CD4-positive, alpha-beta T cell treated with Interleukin-17A for 4 hours (primary cell): ENCODE measurements around the gene SLC23A3.

Experiments
- DNase-seq: peaks from one replicate; pipeline ENCODE4 v3.0.0-alpha.2; 2020; ENCODE audit warnings: mixed read lengths

SLC23A3 gene, protein sequence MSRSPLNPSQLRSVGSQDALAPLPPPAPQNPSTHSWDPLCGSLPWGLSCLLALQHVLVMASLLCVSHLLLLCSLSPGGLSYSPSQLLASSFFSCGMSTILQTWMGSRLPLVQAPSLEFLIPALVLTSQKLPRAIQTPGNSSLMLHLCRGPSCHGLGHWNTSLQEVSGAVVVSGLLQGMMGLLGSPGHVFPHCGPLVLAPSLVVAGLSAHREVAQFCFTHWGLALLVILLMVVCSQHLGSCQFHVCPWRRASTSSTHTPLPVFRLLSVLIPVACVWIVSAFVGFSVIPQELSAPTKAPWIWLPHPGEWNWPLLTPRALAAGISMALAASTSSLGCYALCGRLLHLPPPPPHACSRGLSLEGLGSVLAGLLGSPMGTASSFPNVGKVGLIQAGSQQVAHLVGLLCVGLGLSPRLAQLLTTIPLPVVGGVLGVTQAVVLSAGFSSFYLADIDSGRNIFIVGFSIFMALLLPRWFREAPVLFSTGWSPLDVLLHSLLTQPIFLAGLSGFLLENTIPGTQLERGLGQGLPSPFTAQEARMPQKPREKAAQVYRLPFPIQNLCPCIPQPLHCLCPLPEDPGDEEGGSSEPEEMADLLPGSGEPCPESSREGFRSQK

DNA sequence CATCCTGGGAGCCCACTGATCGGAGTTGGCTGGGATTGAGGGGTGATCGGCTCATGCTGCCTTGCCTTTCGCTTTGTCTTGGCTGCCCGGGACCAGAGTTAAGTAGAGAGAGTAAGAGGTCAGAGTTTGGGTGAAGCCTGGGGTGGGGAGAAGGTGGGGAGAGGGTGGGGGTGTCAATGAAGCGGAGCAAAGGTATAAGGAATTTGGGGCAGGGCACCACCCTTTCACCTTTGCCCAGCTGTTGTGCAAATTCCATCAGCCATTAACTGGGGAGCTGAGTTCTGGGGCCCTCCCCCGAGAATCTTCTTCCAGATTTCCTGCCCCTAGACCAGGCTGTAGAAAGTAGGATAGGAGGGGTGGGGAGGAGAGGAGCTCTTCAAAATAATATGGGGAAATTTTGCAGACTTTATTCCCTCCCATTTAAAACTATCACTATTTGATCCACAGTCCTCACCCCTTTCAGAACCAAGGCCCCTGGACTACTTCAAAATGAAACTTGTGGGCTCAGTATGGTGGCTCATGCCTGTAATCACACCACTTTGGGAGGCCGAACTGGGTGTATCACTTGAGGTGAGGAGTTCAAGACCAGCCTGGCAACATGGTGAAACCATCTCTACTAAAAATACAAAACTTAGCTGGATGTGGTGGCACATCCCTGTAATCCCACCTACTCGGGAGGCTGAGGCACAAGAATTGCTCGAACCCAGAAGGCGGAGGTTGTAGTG, at the start of gene SLC23A3:
TSS of gene SLC23A3 (minus strand) at position 100 of the 725 bp plus-strand sequence. CDS start at position 55, 45 bp downstream.
- no peak for DNase-seq

DNA sequence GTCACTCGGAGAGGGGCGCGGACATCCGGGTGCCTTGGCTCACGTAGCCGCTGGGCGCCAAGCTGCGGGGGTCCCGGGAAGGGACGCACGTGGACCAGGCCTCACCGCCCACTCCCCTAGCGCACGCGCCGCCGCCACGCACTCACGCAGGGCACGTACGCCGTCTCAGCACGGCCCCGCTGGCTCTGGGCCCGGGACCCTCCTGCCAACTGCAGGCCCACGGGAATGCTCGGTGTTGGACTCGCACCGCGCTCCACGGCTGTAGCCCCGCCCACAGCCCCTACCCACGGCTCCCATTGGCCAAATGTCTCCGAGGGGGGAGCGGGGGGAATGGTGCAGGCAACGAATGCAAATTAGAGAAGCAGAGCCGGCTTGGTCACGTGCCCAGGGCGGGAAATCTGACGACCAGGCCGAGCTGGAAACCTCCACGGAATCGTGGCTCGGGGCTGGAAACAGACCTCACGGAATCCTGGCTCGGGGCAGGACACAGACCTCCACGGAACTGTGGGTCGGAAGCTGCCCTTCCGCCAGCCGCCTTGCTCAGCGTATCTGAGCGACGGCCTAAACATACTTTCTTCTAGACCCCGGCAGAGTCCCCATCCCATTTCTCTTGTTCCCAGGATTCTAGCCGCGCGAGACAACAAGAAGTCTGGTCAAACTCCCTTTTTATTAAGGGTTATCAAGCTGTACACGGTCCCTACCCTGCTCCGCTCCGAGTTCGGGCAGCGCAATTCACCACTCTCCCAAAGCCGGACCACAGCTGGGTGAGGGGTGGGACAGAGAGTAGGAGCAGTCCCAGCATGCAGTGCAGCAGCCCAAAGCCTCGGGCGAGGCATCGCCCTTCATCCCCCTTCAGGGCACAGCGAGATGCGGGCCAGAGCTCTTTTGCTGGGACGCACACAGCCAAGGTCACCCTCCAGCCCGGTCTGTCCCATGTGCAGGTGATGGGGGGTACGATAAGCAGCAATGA, 49.2 kb upstream of the SLC23A3 start, which contains the start of gene ABCB6:
TSS of gene ABCB6 (minus strand) at position 227 of the 970 bp plus-strand sequence. CDS start 285 bp downstream, outside the sequence.
- peak; percentile 92 for DNase-seq

DNA sequence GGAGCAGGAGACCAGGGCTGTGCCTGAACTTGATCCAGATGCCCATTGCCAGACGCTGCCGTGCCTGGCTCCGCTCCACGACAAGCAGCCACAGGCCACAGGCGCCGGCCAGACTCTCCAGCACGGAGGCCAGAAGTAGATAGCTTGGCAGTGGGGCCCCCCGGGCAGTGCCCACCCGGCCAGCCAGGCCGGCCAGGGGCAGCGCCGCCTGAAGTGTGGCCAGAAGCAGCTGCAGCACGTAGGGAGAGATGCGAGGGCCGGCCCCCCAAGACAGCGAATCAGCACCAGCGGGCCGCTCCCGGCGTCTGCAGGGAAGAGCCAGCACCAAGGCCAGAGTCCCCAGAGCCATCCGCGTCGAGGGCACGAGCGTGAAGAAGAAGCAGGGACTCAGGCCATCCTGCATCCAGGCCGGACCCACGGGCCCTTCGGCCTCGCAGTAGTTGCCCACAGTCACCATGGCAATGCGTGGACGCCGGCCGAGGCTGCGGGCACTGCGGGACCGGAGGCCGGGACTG, 48.4 kb upstream of the SLC23A3 start:
- peak; percentile 40 for DNase-seq

DNA sequence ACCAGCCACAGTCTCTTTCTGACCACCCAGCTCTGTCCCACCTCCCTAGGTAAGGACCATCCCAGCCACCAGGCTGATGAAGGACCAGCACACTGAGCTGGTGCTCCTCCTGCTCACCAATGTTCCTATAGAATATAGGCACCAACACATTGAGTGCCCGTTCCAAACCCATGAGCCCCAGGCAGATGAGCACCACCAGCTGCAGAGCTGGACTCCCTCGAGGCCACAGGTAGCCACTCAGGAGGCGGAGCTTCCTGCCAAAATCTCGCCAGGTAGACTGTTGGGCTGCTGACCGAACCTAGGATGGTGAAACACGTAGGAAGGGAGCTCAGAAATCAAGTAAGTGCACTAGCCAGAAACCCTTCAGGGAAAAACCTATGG, 46.7 kb upstream of the SLC23A3 start:
- DNase-seq: no peak

DNA sequence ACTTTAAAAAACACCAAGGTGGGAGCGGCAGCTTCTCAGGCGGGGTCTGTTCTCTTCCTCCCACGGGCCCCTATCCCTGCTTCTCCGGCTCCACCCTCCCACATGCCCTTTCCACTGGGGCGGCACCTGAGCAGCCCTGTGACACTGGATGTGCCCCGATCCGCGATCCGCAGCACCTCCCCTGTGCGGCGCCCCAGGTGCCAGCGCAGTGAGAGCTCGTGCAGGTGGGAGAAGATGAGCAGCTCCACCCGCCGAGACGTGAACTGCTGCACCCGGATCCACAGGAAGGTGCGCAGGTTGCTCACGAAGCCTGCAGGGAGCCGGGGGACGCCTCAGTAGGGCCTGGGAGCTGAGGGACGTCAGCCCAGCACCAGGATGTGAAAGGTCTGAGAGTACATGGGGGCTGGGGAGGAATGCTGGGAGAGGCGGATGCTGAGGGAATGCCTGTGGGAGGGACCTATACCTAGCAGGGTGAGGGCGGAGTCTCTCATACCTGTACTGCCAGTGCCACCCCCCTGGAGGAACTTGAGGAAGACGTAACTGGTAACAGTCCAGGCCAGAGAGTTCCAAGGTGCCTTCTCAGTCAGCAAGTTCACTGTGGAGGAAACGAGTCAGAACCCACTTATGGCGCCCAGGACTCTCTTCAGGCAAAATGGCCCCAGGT, 46.2 kb upstream of the SLC23A3 start:
- no peak for DNase-seq

DNA sequence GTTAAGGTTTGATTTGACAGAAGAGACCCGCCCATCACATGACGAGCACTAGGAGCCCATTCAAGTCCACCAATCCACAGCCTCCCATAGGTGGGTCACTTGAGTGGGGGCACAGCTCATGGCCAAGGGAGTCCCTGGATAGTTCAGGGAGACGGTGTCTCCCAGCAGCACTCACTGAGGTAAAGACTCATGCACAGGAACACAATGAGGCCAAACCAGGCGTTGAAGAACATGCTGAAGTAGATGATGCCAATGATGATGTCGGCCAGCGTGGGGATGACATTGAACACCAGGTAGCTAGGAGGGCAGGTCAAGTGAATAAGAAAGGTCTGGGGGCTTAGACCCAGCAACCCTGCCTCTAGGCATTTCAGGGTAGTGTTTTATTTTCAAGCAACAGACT, 45.0 kb upstream of the SLC23A3 start:
- no peak for DNase-seq

DNA sequence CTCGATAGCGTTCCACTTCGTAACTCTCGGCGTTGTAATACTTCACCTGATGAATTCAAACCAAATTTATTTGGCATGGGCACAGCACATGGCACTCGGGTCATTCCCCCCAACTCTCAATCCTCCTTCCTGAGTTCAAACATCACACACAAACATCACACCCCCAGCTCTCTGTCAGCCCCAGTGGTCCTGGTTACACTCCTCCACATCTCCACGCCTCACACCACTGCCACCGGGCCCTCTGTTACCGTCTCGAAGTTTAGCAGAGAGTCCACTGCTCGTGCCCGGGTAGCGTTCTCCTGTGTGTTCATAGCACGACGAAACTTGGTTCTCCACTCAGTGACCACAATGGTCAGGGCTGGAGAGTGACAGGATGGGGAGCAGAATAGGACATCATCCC, 44.3 kb upstream of the SLC23A3 start:
- no peak for DNase-seq

DNA sequence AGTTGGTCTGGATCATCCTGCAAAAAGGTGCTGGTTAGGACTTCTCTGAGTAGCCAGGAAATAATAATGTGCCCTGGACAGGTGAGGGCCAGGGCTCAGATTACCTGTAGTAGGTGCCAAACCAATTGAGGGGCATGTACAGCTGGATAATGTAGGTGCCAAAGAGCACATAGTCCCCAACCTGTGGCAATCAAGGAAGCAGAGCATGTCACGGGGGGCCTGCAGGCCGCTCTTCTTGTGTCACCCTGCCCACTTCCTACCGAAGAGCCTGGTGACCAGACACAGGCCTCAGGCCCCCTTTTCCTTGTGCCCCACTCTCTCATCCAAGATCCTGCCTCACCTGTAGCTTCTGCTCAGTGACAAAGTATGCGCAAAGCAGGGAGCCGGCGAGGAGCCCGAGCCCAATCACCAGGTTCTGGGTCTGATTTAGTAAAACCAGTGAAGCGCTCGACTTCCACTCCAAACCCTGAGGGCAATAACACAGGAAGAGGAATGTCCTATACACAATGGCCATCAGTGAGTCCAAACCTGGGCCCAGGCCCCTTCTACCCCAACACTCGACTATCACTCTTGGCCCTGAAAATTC, 43.8 kb upstream of the SLC23A3 start:
- no peak for DNase-seq

DNA sequence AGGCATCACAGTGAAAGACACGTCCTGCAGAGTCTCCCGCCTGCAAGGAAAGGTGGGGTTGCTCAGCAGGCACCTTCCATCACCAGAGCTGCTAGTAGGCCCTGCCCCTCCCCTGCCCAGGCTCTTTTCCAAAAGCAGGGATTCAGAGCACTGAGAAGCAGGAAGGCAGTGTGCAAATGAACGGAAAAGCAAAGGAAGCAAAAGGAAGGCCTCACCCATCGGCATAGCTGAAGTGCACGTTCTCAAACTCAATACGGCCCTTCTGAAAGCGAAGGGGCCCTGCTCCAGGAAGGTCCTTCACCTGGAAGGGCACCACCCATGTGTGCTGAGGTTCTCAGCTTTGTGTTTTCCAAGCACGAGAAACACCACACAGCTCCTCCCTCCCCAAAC, 43.2 kb upstream of the SLC23A3 start:
- DNase-seq: no peak

DNA sequence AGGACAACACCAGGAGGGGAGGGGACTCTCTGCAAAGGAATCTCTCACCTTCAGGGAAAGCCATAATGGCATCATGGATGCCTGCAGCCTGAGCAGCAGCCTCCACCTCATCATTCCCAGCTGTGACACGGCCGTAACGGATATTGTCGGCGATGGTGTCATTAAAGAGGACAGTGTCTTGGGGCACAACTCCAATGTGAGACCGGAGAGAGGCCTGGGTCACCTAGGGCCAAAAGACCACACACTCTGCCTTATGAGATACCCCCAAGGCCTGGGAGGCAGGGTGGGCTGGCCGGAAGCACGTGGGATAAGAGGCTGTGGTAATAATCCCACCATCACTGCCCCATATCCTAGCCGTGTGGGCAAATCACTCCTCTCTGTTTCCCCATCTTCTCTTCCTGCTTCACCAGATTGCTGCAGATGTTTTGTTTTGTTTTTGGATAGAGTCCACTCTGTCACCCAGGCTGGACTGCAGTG, 41.1 kb upstream of the SLC23A3 start:
- no peak for DNase-seq

DNA sequence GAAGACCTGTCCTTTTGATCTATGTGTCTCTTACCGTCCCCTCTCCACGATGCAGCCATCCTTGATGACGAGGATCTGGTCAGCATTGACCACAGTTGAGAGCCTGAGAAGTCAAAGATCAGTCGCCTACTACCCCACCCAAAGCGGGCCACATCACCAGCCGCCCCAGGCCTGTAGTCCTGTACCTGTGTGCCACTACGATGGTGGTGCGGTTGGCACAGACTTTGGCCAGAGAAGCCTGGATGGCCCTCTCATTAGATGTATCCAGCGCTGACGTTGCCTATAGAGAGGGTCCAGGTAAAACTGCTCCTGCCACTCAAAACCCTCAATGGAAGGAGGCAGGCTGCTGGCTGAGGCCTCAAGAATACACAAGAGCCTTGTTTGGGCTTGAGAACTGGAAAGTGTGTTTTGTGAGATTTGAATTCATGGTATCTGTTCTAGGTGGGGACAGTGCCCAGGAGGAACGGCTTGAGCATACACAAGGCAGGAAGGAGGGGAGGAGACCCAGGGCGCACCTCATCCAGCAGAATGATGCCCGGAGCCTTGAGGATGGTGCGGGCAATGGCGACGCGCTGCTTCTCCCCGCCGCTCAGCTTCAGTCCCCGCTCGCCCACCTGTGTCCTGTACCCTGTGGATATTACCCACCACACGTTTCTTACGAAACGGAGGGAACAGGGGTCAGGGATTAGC, 40.5 kb upstream of the SLC23A3 start:
- DNase-seq: no peak

DNA sequence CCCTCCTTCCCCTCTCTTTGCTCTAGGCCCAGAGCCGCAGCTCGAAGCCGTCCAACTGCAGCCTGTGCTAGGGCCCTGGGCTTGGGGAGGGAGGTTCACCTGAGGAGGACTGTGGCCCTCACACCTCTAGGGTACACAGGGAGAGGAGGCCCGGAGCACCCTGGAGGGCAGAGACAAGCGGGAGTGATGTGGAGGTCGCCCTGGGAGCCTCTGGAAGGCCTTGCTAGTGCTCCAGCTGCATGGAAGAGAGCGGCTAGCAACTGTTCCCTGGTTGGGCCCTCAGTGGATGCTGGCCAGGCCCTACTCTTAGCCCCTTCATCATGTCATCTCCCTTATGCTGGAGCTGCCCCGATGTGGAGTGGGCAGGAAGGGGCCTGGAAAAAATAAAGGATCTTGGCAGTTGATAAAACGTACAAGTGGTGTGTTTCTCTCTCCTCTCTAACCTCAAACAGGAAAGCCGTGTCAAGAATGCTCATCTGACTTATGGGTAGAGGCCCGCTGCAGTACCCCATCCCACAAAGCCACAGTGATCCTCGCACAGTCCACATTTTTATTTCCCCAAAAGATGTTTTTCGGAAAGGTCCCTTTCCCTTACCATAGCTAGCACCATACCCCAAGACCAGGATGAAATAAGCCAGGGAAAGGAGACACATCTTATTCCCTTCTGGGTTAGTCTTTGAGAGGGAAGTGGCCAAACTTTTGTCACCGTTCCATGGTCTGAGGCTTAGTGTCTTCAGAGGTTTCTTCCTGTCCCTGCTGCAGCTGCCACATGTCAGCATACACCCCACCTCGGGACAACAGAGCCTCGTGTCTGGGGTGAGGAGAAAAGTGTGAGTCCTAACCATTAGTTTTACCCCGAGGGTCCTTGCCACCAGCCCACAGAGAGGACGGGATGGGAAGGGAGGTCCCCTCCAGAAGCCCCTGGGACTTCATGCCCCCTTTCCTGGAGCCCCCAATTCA, 39.7 kb upstream of the SLC23A3 start:
- no peak for DNase-seq

DNA sequence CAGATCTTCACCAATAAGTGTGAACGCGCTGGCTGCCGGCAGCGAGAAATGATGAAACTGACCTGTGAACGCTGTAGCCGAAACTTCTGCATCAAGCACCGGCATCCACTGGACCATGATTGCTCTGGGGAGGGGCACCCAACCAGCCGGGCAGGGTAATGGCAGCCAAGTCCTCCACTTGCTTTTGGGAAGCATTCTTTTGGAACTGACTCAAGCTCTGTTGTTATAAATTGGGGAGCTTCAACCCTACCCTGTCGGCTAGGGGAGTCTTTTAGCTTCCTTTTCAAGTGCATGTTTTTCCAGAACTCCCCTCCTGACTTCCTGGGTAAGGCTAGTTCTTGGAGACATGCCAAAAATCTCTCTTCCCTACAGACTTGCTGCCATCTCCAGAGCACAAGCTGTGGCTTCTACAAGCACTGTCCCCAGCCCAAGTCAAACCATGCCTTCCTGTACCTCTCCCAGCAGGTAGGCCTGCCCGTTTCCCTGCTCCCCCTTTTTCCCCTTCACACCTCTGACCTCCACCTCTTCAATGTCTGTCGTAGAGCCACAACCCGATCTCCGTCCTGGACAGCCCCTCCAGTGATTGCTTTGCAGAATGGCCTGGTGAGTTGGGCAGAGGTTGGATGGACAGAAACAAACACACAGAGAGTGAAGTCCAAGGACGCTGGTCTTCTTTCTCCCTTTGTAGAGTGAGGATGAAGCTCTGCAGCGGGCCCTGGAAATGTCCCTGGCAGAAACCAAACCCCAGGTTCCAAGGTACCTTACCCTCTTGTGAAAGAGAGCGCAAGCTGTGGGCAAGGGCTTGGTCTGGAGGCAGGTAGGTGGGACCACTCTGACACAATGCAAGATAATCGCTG, 38.3 kb upstream of the SLC23A3 start:
- no peak for DNase-seq

DNA sequence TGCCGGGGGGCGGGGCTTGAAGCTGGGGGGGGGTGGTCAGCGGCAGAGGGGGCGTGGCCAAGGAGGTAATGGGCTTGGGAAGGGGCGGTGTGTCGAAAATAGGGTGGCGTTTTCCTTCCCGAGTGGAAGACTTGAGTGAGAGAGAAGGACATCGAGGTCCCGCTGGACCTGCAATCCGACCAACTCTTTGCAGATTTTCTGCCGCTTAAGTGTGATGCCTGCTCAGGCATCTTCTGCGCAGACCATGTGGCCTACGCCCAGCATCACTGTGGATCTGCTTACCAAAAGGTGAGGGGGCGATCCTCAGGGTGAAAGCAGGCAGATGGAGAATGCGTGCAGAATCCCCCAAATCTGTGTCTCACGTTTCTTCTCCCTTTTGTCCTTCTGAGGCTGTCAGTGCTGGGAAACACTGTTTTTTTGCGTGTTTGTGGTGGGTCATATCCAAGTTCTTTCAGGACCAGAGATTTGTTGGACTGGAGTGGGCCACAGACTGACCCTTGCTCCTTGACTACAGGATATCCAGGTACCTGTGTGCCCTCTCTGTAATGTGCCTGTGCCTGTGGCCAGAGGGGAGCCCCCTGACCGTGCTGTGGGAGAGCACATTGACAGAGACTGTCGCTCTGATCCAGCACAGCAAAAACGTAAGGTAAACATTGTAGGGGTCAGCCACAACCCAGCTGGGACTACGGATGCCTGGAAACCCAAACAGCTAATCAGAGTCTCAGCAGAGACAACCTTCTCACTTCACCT, 37.5 kb upstream of the SLC23A3 start:
- DNase-seq: no peak

DNA sequence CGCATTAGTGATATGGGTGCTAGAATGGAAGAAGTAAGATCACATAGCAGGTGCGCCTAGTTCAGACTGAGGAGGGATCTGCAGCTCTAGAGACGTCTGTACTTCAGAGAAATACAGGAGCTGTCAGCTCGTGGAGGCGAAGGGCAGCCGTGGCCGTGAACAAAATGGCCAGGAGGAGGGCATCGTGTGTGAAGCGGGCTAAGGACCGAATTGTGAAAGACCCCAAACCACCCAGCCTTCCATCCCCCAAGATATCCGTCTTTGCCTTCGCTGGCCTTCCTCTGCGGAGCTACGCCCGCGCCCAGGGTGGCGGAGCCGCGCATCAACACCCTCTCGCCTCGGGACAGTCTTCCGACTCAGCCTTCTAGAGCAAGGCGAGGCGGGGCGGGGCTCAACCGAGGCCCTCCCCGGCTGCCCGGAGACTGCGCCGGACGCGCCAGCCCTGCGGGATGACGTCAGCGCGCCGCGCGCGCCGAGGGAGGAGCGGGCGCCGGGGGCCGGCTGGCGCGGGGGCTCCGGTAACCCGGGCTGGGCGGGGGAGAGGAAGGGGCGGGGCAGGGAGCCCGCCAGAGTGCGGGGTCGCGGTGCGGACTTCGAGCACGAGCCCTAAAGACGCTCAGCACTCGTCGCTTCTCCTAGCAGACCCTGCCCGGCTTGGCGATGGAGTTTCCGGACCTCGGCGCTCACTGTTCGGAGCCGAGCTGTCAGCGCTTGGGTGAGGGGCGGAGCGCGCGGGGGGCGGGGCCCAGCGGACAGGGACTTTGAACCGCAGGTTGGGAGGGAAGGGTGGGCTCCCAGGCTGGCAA, 36.7 kb upstream of the SLC23A3 start, which contains the start of gene ZFAND2B:
TSS of gene ZFAND2B (plus strand) at position 455 of the 806 bp plus-strand sequence. CDS start at position 661, 206 bp downstream.
- peak; percentile 97 for DNase-seq

DNA sequence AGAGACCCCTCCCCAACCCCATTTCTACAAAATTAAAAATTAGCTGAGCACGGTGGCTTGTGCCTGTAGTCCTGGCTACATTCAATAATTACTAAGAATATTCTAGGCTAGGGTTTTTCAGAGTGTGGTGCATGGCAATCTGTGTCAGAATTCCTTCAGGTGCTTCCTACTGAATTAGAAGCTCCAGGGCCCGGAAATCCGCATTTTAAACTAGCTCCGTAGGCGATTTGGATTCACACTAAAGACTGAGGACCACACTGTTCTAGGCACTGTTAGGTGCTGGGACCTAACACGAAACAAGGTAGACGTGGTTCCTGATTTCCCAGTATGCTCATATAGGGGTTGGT, 36.1 kb upstream of the SLC23A3 start:
- no peak for DNase-seq

DNA sequence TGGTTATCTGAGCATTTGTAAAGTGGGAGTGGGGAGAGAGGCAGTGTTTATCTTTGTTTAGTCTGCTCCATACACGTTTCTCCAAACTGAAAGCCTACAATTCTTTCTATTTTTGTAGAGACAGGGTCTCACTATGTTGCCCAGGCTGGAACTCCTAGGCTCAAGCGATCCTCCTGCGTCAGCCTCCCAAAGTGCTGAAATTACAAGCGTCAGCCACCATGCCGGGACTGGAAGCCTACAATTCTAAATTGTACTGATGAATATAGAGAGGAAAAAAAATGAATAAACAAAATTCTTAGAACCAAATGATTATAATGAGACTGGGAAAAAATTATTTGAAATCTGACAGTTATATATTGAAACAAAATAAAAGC, 35.3 kb upstream of the SLC23A3 start:
- no peak for DNase-seq
